Measurements from ENCODE around the gene RBBP7. TPM values are rescaled to one million over a fixed set of nuclear protein-coding genes. Genes with fewer than 3 reads are reported as not detected.

Gene RBBP7
- total RNA-seq, 4 donors from 2014 or later: 47.7 to 82.6 (median 59.1) TPM

DNA sequence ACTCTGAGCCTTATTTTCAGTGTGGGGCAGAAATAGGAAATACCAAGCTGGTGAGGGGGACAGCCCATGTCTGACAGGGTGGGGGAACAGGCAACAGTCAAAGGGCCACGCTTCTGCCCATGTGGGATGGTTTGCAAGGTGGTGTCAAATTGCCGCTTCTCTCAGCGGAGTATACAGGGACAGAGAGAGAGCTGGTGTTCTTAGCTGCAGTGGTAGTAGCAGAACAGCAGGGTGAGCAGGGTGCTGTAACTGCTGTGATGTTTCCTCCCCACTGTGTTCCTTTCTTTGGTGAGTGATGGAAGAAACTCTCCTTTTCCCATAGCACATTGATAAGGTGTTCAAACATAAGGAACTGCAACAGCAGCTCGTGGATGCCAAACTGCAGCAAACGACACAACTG, 37.9 kb downstream of the RBBP7 start:
- 89 to 91% methylated on average over 5 of the region's 5 CpGs for WGBS, 2 donors
- intact Hi-C loops (cut with DNase I; ENCODE audit: low total_unique reads): no loop called here
- no peak for TF ChIP-seq POLR2A (IDR thresholded peaks at IDR 0.05)
- TF ChIP-seq, protein P1, sequence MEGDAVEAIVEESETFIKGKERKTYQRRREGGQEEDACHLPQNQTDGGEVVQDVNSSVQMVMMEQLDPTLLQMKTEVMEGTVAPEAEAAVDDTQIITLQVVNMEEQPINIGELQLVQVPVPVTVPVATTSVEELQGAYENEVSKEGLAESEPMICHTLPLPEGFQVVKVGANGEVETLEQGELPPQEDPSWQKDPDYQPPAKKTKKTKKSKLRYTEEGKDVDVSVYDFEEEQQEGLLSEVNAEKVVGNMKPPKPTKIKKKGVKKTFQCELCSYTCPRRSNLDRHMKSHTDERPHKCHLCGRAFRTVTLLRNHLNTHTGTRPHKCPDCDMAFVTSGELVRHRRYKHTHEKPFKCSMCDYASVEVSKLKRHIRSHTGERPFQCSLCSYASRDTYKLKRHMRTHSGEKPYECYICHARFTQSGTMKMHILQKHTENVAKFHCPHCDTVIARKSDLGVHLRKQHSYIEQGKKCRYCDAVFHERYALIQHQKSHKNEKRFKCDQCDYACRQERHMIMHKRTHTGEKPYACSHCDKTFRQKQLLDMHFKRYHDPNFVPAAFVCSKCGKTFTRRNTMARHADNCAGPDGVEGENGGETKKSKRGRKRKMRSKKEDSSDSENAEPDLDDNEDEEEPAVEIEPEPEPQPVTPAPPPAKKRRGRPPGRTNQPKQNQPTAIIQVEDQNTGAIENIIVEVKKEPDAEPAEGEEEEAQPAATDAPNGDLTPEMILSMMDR (IDR thresholded peaks at IDR 0.05): no peak
- no peak for DNase-seq (ENCODE audit: low spot score in 2 of 2)
- no peak overlapping the region for H3K4me3 ChIP-seq (ENCODE audit: low read depth, poor library complexity, severe bottlenecking)

- H3K4me3 ChIP-seq (ENCODE audit: low read depth, poor library complexity, severe bottlenecking): no peak overlapping the region
- TF ChIP-seq, protein P1 (IDR thresholded peaks at IDR 0.05): no peak
- no peak for TF ChIP-seq POLR2A (IDR thresholded peaks at IDR 0.05)
- intact Hi-C loops (cut with DNase I; ENCODE audit: low total_unique reads): no loop called here
- no peak for DNase-seq (ENCODE audit: low spot score in 2 of 2)
- 31 to 72% methylated on average over 6 of the region's 6 CpGs for WGBS, 2 donors
These were observed 41.8 kb downstream of the RBBP7 start for GRCh38 chrX:16828124-16828908.

DNA sequence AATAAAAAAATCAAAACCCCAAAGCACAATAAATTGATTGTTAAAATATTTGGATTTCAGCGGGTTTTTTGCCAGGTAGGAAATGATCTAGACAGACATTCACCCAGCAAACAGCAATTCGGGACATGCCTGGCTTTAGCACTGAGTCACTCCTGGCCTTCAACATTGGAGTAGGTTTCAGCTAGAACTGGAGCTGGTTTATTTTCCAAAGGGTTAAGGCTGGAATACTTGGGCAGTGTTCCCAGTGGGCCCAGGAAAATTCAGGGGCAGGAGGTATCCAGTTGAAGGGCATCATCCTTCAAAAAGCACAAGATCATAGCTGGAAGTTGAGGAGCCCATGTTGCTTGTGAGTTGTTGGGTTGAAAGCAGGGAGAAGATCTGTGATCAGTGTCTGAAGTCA, 42.9 kb downstream of the RBBP7 start:
- intact Hi-C loops (cut with DNase I; ENCODE audit: low total_unique reads): no loop called here

DNA sequence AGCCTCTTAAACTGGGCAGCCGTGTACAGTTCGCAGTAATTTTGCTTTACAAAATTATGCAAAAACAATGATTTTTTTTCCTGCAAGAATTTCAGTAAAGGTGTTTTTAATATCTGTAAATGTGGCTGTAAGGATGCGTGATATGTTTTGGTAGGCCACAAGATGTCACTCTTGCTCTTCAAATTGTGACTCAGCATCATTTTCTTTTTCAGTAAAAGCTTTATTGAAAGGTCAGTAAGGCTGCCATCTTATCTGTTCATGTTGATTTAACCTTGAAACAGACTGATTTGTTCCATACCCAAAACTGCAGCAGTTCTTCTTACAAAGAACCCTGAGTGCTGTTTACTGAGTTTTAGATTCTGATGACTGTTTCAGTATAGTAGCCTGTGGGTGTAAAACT, 44.0 kb downstream of the RBBP7 start:
- WGBS, 2 donors: 58 to 71% methylated on average over 3 of the region's 3 CpGs
- H3K4me3 ChIP-seq (ENCODE audit: low read depth, poor library complexity, severe bottlenecking): no peak overlapping the region
- DNase-seq (ENCODE audit: low spot score in 2 of 2): no peak
- intact Hi-C loops (cut with DNase I; ENCODE audit: low total_unique reads): no loop called here
- TF ChIP-seq, protein P1 (IDR thresholded peaks at IDR 0.05): no peak
- TF ChIP-seq POLR2A (IDR thresholded peaks at IDR 0.05): no peak

More for the DNA sequence above, 42.9 kb downstream of the RBBP7 start:
- DNase-seq (ENCODE audit: low spot score in 2 of 2): no peak
- no peak for TF ChIP-seq POLR2A (IDR thresholded peaks at IDR 0.05)
- 25 to 73% methylated on average over 2 of the region's 2 CpGs for WGBS, 2 donors
- H3K4me3 ChIP-seq (ENCODE audit: low read depth, poor library complexity, severe bottlenecking): no peak overlapping the region

- intact Hi-C loops (cut with DNase I; ENCODE audit: low total_unique reads): no loop called here
- 71 to 81% methylated on average over 8 of the region's 8 CpGs for WGBS, 2 donors
These were observed 44.7 kb downstream of the RBBP7 start for GRCh38 chrX:16825264-16826035.

GRCh38 chrX:16822723-16823122, 47.4 kb downstream of the RBBP7 start:
- no peak overlapping the region for H3K4me3 ChIP-seq (ENCODE audit: low read depth, poor library complexity, severe bottlenecking)
- 78 to 84% methylated on average over 2 of the region's 2 CpGs for WGBS, 2 donors
- DNase-seq (ENCODE audit: low spot score in 2 of 2): no peak
- intact Hi-C loops (cut with DNase I; ENCODE audit: low total_unique reads): no loop called here
- TF ChIP-seq, protein P1 (IDR thresholded peaks at IDR 0.05): no peak
- no peak for TF ChIP-seq POLR2A (IDR thresholded peaks at IDR 0.05)

More at GRCh38 chrX:16825264-16826035, 44.7 kb downstream of the RBBP7 start:
- no peak for DNase-seq (ENCODE audit: low spot score in 2 of 2)
- TF ChIP-seq, protein P1 (IDR thresholded peaks at IDR 0.05): no peak
- TF ChIP-seq POLR2A (IDR thresholded peaks at IDR 0.05): no peak
- H3K4me3 ChIP-seq (ENCODE audit: low read depth, poor library complexity, severe bottlenecking): no peak overlapping the region
